ENCODE measurements around the gene RAD50. TPM values are rescaled to one million over a fixed set of nuclear protein-coding genes. Genes with fewer than 3 reads are reported as not detected.

The RAD50 gene
- polyA plus RNA-seq, 1 donor (not counting 4 experiments of a cell fraction or from before 2014, with no cell fraction given): 26.3 TPM

GRCh38 chr5:132662004-132662401 lies 105.2 kb downstream of the RAD50 start:
- Histone ChIP-seq H3K4me1 (ENCODE audit: control insufficient read depth, extremely low read depth, insufficient read depth, low read length) (no peaks in the 10 kb centered on the region), H3K9me1 (ENCODE audit: control insufficient read depth, extremely low read depth, insufficient read depth, low read length) (no peaks in the 10 kb centered on the region), H4K20me1 (ENCODE audit: control insufficient read depth, extremely low read depth, insufficient read depth, low read length) (no peaks in the 10 kb centered on the region), H3K4me3 (ENCODE audit: control insufficient read depth in 2 of 3, extremely low read depth in 1 of 3, insufficient read depth in 2 of 3, low read depth in 1 of 3, low read length in 3 of 3) (no peak overlapping the region), H3K36me3 (ENCODE audit: control insufficient read depth in 2 of 2, extremely low read depth in 1 of 2, insufficient read depth in 2 of 2, low read length in 2 of 2) (no peaks in the 10 kb centered on the region), H3K27ac (ENCODE audit: control insufficient read depth, insufficient read depth, low read length) (no peak overlapping the region), H2AFZ (ENCODE audit: control insufficient read depth, low read length) (no peak overlapping the region), H3K9ac (ENCODE audit: control insufficient read depth, extremely low read depth, insufficient read depth, low read length) (no peak overlapping the region), H3K4me2 (ENCODE audit: control insufficient read depth, extremely low read depth, insufficient read depth, low read depth, low read length) (no peak overlapping the region), H3K27me3 (ENCODE audit: control insufficient read depth, extremely low read depth, insufficient read depth, low read length) (peaks cover 2% of the 10 kb centered on the region), H3K79me2 (ENCODE audit: control insufficient read depth, insufficient read depth, low read length) (no peaks in the 10 kb centered on the region), H3K9me3 (ENCODE audit: control insufficient read depth, low read depth, low read length) (no peaks in the 10 kb centered on the region)
- no peak for TF ChIP-seq CTCF (optimal IDR thresholded peaks at IDR 0.05 in 1 of 3, IDR thresholded peaks at IDR 0.05 in 1 of 3, conservative IDR thresholded peaks at IDR 0.05 in 1 of 3; ENCODE audit: extremely low read depth in 1 of 3, insufficient read depth in 2 of 3, low read length in 3 of 3)
- no peak for TF ChIP-seq EZH2 (IDR thresholded peaks at IDR 0.05; ENCODE audit: low read length)
- dilution Hi-C loops (cut with MboI; ENCODE audit: extremely low pct_ligation_motif_present, low sequenced_read_pairs): no loop called here
- DNase-seq (ENCODE audit: low read depth, low spot score): no peak
- no peak for FAIRE-seq

- Histone ChIP-seq H3K9ac (ENCODE audit: control insufficient read depth, extremely low read depth, insufficient read depth, low read length) (no peak overlapping the region), H2AFZ (ENCODE audit: control insufficient read depth, low read length) (no peak overlapping the region), H3K27ac (ENCODE audit: control insufficient read depth, insufficient read depth, low read length) (no peak overlapping the region), H3K36me3 (ENCODE audit: control insufficient read depth in 2 of 2, extremely low read depth in 1 of 2, insufficient read depth in 2 of 2, low read length in 2 of 2) (no peaks in the 10 kb centered on the region), H3K27me3 (ENCODE audit: control insufficient read depth, extremely low read depth, insufficient read depth, low read length) (no peaks in the 10 kb centered on the region), H3K9me3 (ENCODE audit: control insufficient read depth, low read depth, low read length) (no peaks in the 10 kb centered on the region), H3K9me1 (ENCODE audit: control insufficient read depth, extremely low read depth, insufficient read depth, low read length) (no peaks in the 10 kb centered on the region), H3K79me2 (ENCODE audit: control insufficient read depth, insufficient read depth, low read length) (no peaks in the 10 kb centered on the region), H3K4me3 (ENCODE audit: control insufficient read depth in 2 of 3, extremely low read depth in 1 of 3, insufficient read depth in 2 of 3, low read depth in 1 of 3, low read length in 3 of 3) (no peak overlapping the region), H3K4me2 (ENCODE audit: control insufficient read depth, extremely low read depth, insufficient read depth, low read depth, low read length) (no peak overlapping the region), H4K20me1 (ENCODE audit: control insufficient read depth, extremely low read depth, insufficient read depth, low read length) (no peaks in the 10 kb centered on the region), H3K4me1 (ENCODE audit: control insufficient read depth, extremely low read depth, insufficient read depth, low read length) (no peaks in the 10 kb centered on the region)
- TF ChIP-seq EZH2 (IDR thresholded peaks at IDR 0.05; ENCODE audit: low read length) (no peak), CTCF (optimal IDR thresholded peaks at IDR 0.05 in 1 of 3, IDR thresholded peaks at IDR 0.05 in 1 of 3, conservative IDR thresholded peaks at IDR 0.05 in 1 of 3; ENCODE audit: extremely low read depth in 1 of 3, insufficient read depth in 2 of 3, low read length in 3 of 3) (no peak)
- FAIRE-seq: no peak
- DNase-seq (ENCODE audit: low read depth, low spot score): no peak
- dilution Hi-C loops (cut with MboI; ENCODE audit: extremely low pct_ligation_motif_present, low sequenced_read_pairs): no loop called here
These were observed 106.4 kb downstream of the RAD50 start for GRCh38 chr5:132662925-132663770.

Measured in keratinocyte (primary cell).